ENCODE data around the gene MED9.

Gene MED9

GRCh38 chr17:17433000-17433703 is 43.6 kb upstream of the MED9 start:
- no peak overlapping the region for H2AFZ ChIP-seq (ENCODE audit: low read depth, low read length, severe bottlenecking)
- no peaks in the 10 kb centered on the region for H3K36me3 ChIP-seq (ENCODE audit: low read length)
- H3K79me2 ChIP-seq (ENCODE audit: insufficient read depth, low read length): no peaks in the 10 kb centered on the region
- no peaks in the 10 kb centered on the region for H3K9me2 ChIP-seq (replicated peaks; ENCODE audit: insufficient read depth, low read length)
- H3F3A ChIP-seq (ENCODE audit: insufficient read depth): no peaks in the 10 kb centered on the region
- H3K9ac ChIP-seq (ENCODE audit: low read length): no peak overlapping the region
- no peaks in the 10 kb centered on the region for H3K27me3 ChIP-seq (ENCODE audit: low read length)
- no peak overlapping the region for H3K27ac ChIP-seq (ENCODE audit: low read depth, low read length)
- H3K4me3 ChIP-seq (ENCODE audit: insufficient read depth, low read length, poor library complexity, severe bottlenecking): no peak overlapping the region
- no peak for TF ChIP-seq EZH2phosphoT487 (conservative IDR thresholded peaks at IDR 0.05; ENCODE audit: low read length)
- TF ChIP-seq CTCF (IDR thresholded peaks at IDR 0.05; ENCODE audit: insufficient read depth, low read length, poor library complexity, severe bottlenecking): no peak
- no peak overlapping the region for H3K4me2 ChIP-seq (ENCODE audit: low read depth, low read length, poor library complexity, severe bottlenecking)
- H4K20me1 ChIP-seq (ENCODE audit: low read depth, low read length): no peaks in the 10 kb centered on the region
- no peaks in the 10 kb centered on the region for H3K9me3 ChIP-seq (ENCODE audit: insufficient read depth, low read length)

- H4K20me1 ChIP-seq (ENCODE audit: low read depth, low read length): no peaks in the 10 kb centered on the region
- no peaks in the 10 kb centered on the region for H3K9me2 ChIP-seq (replicated peaks; ENCODE audit: insufficient read depth, low read length)
- no peak overlapping the region for H3K9ac ChIP-seq (ENCODE audit: low read length)
- H2AFZ ChIP-seq (ENCODE audit: low read depth, low read length, severe bottlenecking): no peak overlapping the region
- H3K9me3 ChIP-seq (ENCODE audit: insufficient read depth, low read length): no peaks in the 10 kb centered on the region
- no peak overlapping the region for H3K4me2 ChIP-seq (ENCODE audit: low read depth, low read length, poor library complexity, severe bottlenecking)
- H3K27ac ChIP-seq (ENCODE audit: low read depth, low read length): no peak overlapping the region
- TF ChIP-seq EZH2phosphoT487 (conservative IDR thresholded peaks at IDR 0.05; ENCODE audit: low read length) (no peak), CTCF (IDR thresholded peaks at IDR 0.05; ENCODE audit: insufficient read depth, low read length, poor library complexity, severe bottlenecking) (no peak)
- no peaks in the 10 kb centered on the region for H3K27me3 ChIP-seq (ENCODE audit: low read length)
- H3K4me3 ChIP-seq (ENCODE audit: insufficient read depth, low read length, poor library complexity, severe bottlenecking): no peak overlapping the region
- no peaks in the 10 kb centered on the region for H3K79me2 ChIP-seq (ENCODE audit: insufficient read depth, low read length)
- H3K36me3 ChIP-seq (ENCODE audit: low read length): no peaks in the 10 kb centered on the region
- no peaks in the 10 kb centered on the region for H3F3A ChIP-seq (ENCODE audit: insufficient read depth)
Observed at GRCh38 chr17:17434477-17434876, 42.3 kb upstream of the MED9 start.

- no peak overlapping the region for H2AFZ ChIP-seq (ENCODE audit: low read depth, low read length, severe bottlenecking)
- no peaks in the 10 kb centered on the region for H4K20me1 ChIP-seq (ENCODE audit: low read depth, low read length)
- no peaks in the 10 kb centered on the region for H3F3A ChIP-seq (ENCODE audit: insufficient read depth)
- H3K9ac ChIP-seq (ENCODE audit: low read length): no peak overlapping the region
- H3K4me3 ChIP-seq (ENCODE audit: insufficient read depth, low read length, poor library complexity, severe bottlenecking): no peak overlapping the region
- no peaks in the 10 kb centered on the region for H3K79me2 ChIP-seq (ENCODE audit: insufficient read depth, low read length)
- no peak for TF ChIP-seq EZH2phosphoT487 (conservative IDR thresholded peaks at IDR 0.05; ENCODE audit: low read length)
- no peak for TF ChIP-seq CTCF (IDR thresholded peaks at IDR 0.05; ENCODE audit: insufficient read depth, low read length, poor library complexity, severe bottlenecking)
- no peaks in the 10 kb centered on the region for H3K36me3 ChIP-seq (ENCODE audit: low read length)
- H3K9me2 ChIP-seq (replicated peaks; ENCODE audit: insufficient read depth, low read length): no peaks in the 10 kb centered on the region
- no peak overlapping the region for H3K27ac ChIP-seq (ENCODE audit: low read depth, low read length)
- H3K9me3 ChIP-seq (ENCODE audit: insufficient read depth, low read length): no peaks in the 10 kb centered on the region
- H3K4me2 ChIP-seq (ENCODE audit: low read depth, low read length, poor library complexity, severe bottlenecking): no peak overlapping the region
- H3K27me3 ChIP-seq (ENCODE audit: low read length): no peaks in the 10 kb centered on the region
Observed at GRCh38 chr17:17435323-17435722, 41.5 kb upstream of the MED9 start.

Data from SU-DHL-6 (cell line).